SK-N-SH treated with all-trans-retinoic acid at 6 μM for 48 hours (cell line): ENCODE results near the gene KRT83.

Experiments used
- ARNTL ChIP-seq: fragments of 450-650 bp; formaldehyde crosslinking; IDR thresholded peaks from 2 replicates; pipeline ENCODE4 v1.5.0; 2020; ENCODE audit warnings: low read depth, mild to moderate bottlenecking, moderate library complexity, borderline replicate concordance
- CSDC2 ChIP-seq: fragments of 250-450 bp; sonication (Bioruptor Pico); IDR thresholded peaks from 2 replicates; pipeline ENCODE4 v1.5.0; 2020; ENCODE audit warnings: mild to moderate bottlenecking, moderate library complexity
- CSRNP3 ChIP-seq: fragments of 250-450 bp; sonication (Bioruptor Pico); IDR thresholded peaks from 2 replicates; pipeline ENCODE4 v1.5.1; 2021; ENCODE audit warnings: mild to moderate bottlenecking, moderate library complexity
- GLIS3 ChIP-seq: fragments of 250-450 bp; sonication (Bioruptor Pico); IDR thresholded peaks from 2 replicates; pipeline ENCODE4 v1.5.0; 2020; ENCODE audit warnings: mild to moderate bottlenecking, moderate library complexity
- PATZ1 ChIP-seq: fragments of 250-450 bp; sonication (Bioruptor Pico); IDR thresholded peaks from 2 replicates; pipeline ENCODE4 v1.8.0; 2020; ENCODE audit warnings: mild to moderate bottlenecking, moderate library complexity, borderline replicate concordance
- TCF4 ChIP-seq: fragments of 250-450 bp; sonication (Bioruptor Pico); IDR thresholded peaks from 2 replicates; pipeline ENCODE4 v1.8.0; 2021; ENCODE audit warnings: mild to moderate bottlenecking, moderate library complexity, borderline replicate concordance
- ZC3H10 ChIP-seq: fragments of 250-450 bp; sonication (Bioruptor Pico); IDR thresholded peaks from 2 replicates; pipeline ENCODE4 v1.5.1; 2021; ENCODE audit warnings: mild to moderate bottlenecking, moderate library complexity
- ZFP3 ChIP-seq: fragments of 250-450 bp; sonication (Bioruptor Pico); IDR thresholded peaks from 2 replicates; pipeline ENCODE4 v1.5.0; 2020; ENCODE audit warnings: mild to moderate bottlenecking, moderate library complexity
- ZFP30 ChIP-seq: fragments of 450-650 bp; formaldehyde crosslinking; IDR thresholded peaks from 2 replicates; pipeline ENCODE4 v1.5.0; 2022; ENCODE audit warnings: mild to moderate bottlenecking, moderate library complexity
- ZNF70 ChIP-seq: fragments of 450-650 bp; formaldehyde crosslinking; IDR thresholded peaks from 2 replicates; pipeline ENCODE4 v1.5.0; 2020; ENCODE audit warnings: mild to moderate bottlenecking, moderate library complexity

- TF ChIP-seq PATZ1 (CRISPR knock-in tag) (no peak), TCF4 (no peak), ZFP3 (CRISPR knock-in tag) (no peak), CSDC2 (no peak), ZFP30 (CRISPR knock-in tag) (no peak), ARNTL (CRISPR knock-in tag) (no peak), CSRNP3 (no peak), ZC3H10 (CRISPR knock-in tag) (no peak), GLIS3 (CRISPR knock-in tag) (no peak), ZNF70 (CRISPR knock-in tag) (no peak)
Observed at GRCh38 chr12:52295663-52296062, 25.5 kb downstream of the KRT83 start.
